IPS-20b (cell line): Measurements from ENCODE around the gene XYLT2.

Experiments
- H3K27ac ChIP-seq: one replicate; pipeline ENCODE4 v1.5.1; 2013; ENCODE audit warnings: low read length
- H3K27me3 ChIP-seq: 2 replicates; pipeline ENCODE4 v1.6.1; 2013; ENCODE audit warnings: mild to moderate bottlenecking, low read length, inconsistent platforms; ENCODE audit not compliant: insufficient read depth
- H3K36me3 ChIP-seq: 2 replicates; pipeline ENCODE4 v1.6.1; 2013; ENCODE audit warnings: low read depth, mild to moderate bottlenecking, inconsistent platforms, low read length, moderate library complexity; ENCODE audit not compliant: insufficient read depth
- H3K4me1 ChIP-seq: 2 replicates; pipeline ENCODE4 v1.6.1; 2013; ENCODE audit warnings: mild to moderate bottlenecking, control low read depth, inconsistent platforms, low read length, moderate library complexity; ENCODE audit not compliant: insufficient read depth
- H3K4me3 ChIP-seq: 2 replicates; pipeline ENCODE4 v1.5.1; 2013; ENCODE audit warnings: mild to moderate bottlenecking, low read length, inconsistent platforms
- H3K9ac ChIP-seq: 2 replicates; pipeline ENCODE4 v1.6.1; 2013; ENCODE audit warnings: low read depth, mild to moderate bottlenecking, inconsistent platforms, low read length, moderate library complexity
- H3K9me3 ChIP-seq: 2 replicates; pipeline ENCODE4 v1.6.1; 2013; ENCODE audit warnings: mild to moderate bottlenecking, low read depth, low read length, inconsistent platforms; ENCODE audit not compliant: insufficient read depth

The XYLT2 gene

DNA sequence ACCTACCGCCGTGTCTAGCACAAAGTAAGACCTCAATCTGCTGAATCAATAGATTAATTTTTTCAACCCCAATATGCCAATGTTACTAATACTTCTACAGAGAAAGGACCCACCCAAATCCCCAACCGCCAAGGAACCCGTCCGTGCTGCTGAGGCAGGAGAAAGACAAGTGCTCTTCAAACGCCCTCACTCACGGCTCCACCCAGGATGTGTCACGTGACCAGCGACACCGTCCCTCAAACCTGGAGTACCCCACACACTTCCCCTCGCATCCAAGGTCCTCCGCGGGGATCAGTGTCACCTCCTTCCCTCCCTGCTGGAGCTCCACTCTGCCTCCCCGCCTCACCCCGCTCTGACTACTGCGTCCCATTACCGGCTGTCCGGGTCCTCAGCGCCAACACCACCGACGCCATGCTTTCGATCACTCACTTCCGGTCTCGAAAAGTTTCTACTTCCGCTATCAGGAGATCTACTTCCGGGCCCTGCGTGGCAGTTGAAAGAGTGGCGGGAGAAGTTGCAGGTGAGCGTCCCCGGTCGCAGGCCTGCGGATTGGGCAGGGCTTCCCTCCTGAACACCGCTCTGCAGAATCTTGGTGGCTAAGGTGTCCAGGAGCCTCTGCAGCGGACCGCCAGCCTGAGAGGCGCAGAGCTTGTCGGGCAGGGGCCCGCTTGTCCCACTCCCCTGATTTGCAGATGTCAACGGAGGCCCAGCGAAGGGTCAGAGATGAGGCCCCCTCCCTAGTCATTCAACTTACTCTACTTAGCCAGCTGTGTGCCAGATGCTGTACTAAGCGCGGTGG is 27.0 kb downstream of the XYLT2 start, which contains the start of the genes EME1 and MRPL27:
TSS of gene EME1 (plus strand) at position 472 of the 799 bp plus-strand sequence. CDS start 1,980 bp downstream, outside the sequence.
TSS of gene MRPL27 (minus strand) at position 427 of the 799 bp plus-strand sequence. CDS start at position 413, 14 bp downstream.
- peak within 1 kb of the TSS; percentile 97 for H3K9ac ChIP-seq
- H3K9me3 ChIP-seq: no peaks in the 10 kb centered on the region
- peaks cover 5% of the 10 kb centered on the region; the same call in 1 of the 2 replicates for H3K4me1 ChIP-seq
- peak within 1 kb of the TSS; percentile 94 for H3K4me3 ChIP-seq
- peaks cover 60% of the 10 kb centered on the region for H3K36me3 ChIP-seq
- H3K27ac ChIP-seq: peak within 1 kb of the TSS; percentile 96
- H3K27me3 ChIP-seq: no peaks in the 10 kb centered on the region

DNA sequence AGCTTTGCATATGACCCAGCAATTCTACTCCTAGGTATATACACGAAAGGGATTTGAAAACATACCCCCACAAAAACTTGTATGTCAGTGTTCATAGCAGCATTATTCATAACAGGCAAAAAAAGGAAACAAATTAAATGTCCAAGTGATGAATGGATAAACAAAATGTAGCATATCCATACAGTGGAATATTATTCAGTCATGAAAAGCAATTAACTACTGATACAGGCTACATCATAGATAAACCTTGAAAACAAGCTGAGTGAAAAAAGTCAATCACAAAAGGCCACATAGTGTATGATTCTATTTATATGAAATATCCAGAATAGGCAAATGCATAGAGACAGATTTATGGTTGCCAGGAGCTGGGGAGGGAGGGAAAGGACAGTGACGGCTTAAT is 27.8 kb downstream of the XYLT2 start:
- Histone ChIP-seq H3K27me3 (no peaks in the 10 kb centered on the region), H3K4me3 (peak overlapping the region; percentile 94), H3K36me3 (peaks cover 54% of the 10 kb centered on the region), H3K27ac (no peak overlapping the region), H3K9me3 (no peaks in the 10 kb centered on the region), H3K9ac (peak overlapping the region; percentile 97; the same call in 1 of the 2 replicates), H3K4me1 (peaks cover 5% of the 10 kb centered on the region; the same call in 1 of the 2 replicates)

DNA sequence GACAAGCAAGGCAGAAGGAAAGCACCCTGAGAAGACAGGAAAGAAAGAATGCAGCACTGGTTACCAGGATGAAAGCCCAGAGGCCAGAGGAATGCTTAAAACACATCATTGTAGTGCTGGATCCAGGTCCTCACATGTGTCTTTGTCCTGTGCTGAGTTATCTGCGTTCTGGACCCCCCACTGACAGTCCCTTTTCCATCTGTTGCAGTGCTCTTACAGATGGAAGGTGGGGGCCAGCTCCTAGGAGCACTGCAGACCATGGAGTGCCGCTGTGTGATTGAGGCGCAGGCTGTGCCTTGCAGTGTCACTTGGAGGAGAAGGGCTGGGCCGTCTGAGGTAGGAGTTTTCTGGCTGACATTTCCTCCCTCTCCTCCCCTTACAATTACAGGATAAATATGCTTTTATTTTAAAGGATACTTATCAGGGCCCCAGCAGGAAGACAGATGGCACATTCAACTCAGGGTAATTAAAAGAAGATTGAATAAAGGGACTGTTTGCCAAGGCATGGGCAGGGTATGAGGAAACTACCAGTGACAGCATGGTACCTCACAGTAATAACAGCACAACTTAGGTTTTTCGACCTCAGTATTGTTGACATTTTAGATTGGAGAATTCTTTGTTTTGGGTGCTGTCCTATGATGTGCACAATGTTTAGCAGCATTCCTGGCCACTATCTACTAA is 30.1 kb downstream of the XYLT2 start:
- H3K9ac ChIP-seq: no peak overlapping the region; the same call in 1 of the 2 replicates
- peaks cover 5% of the 10 kb centered on the region; the same call in 1 of the 2 replicates for H3K4me1 ChIP-seq
- H3K36me3 ChIP-seq: peaks cover 57% of the 10 kb centered on the region
- no peak overlapping the region for H3K27ac ChIP-seq
- no peaks in the 10 kb centered on the region for H3K9me3 ChIP-seq
- no peak overlapping the region for H3K4me3 ChIP-seq
- H3K27me3 ChIP-seq: no peaks in the 10 kb centered on the region

DNA sequence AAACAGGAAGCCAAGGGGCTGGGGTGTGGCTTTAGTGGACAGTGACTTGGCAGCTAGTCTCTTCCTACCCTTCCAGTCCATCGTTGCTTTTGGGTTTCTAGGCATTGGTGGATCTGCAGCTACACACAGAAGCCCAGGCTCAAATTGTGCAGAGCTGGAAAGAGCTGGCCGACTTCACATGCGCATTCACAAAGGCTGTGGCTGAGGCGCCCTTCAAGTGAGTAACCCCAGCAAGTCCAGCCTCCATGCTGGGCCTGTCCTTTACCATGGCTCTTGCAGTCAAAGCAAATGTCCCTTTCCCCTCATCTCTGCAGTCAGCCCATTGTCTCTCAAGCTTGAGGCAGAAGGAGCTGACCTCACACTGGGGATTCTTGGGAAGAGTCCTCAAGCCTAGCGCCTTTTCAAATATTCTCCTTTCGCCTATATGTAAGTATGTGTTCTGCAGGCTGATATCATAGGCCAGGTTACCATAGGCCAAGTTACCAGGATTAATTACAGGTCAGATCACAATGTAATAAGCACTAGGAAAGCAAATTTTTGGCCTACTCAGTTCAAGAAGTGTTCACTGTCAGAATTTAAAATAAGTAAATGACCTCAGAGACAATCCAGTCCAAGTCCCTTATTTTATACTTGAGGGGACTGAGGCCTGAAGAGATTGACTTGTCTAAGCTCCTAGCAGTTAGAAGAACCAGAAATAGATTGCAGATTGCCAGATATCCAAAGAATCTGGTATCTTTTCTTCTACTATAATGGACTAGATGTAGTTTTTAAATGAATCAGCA is 33.6 kb downstream of the XYLT2 start:
- no peak overlapping the region for H3K4me3 ChIP-seq
- H3K4me1 ChIP-seq: no peaks in the 10 kb centered on the region
- no peaks in the 10 kb centered on the region for H3K27me3 ChIP-seq
- peaks cover 87% of the 10 kb centered on the region for H3K36me3 ChIP-seq
- no peaks in the 10 kb centered on the region for H3K9me3 ChIP-seq
- no peak overlapping the region for H3K9ac ChIP-seq
- H3K27ac ChIP-seq: no peak overlapping the region

DNA sequence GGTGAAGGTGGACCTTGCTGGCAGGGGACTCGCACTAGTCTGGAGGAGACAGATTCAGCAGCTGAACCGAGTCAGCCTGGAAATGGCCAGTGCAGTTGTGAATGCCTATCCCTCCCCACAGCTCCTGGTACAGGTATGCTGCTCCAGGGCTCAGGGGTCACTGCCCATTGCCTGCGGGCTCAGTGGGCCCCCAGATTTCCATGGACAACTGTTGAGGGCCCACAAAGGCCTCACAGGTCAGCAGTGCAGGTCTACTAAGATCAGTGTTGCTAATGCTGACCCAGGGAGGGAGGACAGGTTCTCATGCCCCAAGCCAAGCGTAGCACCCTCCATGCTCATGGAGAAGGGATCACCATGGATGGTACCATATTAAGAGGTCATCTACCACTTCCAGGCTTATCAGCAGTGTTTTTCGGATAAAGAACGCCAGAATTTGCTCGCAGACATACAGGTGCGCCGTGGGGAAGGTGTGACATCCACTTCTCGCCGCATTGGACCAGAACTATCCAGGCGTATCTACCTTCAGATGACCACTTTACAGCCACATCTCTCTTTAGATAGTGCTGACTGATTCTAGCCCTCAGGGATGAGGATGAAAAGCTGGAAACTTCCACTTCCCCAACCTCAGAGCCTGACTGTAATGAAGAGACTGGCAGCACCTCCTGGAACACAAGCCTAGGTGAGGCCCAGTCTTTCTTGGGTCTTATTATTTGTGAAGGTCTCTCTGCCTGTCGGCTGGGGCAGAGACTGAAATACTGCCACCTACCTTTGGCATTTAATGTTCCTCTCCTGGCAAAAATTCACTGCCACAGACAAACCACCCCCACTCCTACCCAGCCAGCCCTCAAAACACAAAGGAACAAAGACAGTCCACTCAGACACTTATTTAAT is 34.7 kb downstream of the XYLT2 start:
- Histone ChIP-seq H3K36me3 (peaks cover 87% of the 10 kb centered on the region), H3K27me3 (no peaks in the 10 kb centered on the region), H3K4me1 (no peaks in the 10 kb centered on the region)

DNA sequence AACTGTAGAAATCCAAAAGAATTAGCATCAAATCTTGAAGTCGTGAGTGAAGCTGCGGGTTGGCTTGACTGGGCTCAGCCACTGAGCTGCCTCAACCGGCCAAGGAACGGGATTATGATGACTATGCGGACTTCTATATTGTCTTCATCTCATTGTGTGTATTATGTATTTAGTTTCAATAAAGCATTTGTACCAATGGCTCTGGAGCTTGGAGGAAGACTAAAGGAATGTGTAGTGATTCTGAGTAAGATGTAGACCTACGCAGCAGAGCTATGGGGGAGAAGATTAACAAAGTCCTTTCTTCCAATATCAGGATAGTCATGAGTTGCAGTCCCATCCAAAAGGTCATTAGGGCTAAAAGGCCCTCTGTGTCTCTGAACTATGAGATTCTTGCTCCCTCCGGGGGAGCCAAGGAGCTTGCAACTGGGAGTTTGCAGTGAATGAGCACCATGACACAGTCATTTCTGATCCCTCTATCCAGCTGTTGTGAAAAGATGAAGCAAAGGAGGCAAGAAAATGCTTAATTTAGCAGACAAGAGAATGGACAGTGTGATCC is 35.4 kb downstream of the XYLT2 start:
- Histone ChIP-seq H3K9ac (no peak overlapping the region), H3K4me1 (no peaks in the 10 kb centered on the region), H3K27ac (no peak overlapping the region), H3K36me3 (peaks cover 87% of the 10 kb centered on the region), H3K9me3 (no peaks in the 10 kb centered on the region), H3K27me3 (no peaks in the 10 kb centered on the region), H3K4me3 (no peak overlapping the region)

More for the DNA sequence above, 34.7 kb downstream of the XYLT2 start:
- no peak overlapping the region for H3K9ac ChIP-seq
- H3K9me3 ChIP-seq: no peaks in the 10 kb centered on the region
- H3K4me3 ChIP-seq: no peak overlapping the region
- H3K27ac ChIP-seq: no peak overlapping the region

DNA sequence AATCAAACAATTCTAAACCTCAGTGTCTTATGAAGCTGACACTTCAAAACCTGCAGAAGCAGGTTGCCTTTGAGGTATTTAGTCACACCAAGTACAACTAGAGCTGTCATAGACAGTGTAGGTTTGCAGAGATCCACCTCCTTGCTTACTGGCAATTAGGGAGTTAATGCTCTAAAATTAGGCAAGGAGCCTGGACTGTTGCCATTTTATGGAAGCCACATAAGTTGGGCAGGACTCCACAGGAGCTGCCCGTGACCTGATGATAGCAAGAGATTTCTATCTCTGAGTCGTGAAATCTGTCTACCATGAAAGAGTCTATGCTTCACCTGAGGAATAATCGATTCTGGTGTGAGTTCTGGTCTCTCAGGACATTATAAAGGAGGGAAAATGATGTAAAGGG is 36.0 kb downstream of the XYLT2 start:
- Histone ChIP-seq H3K27me3 (no peaks in the 10 kb centered on the region), H3K9ac (no peak overlapping the region), H3K36me3 (peaks cover 90% of the 10 kb centered on the region), H3K9me3 (no peaks in the 10 kb centered on the region), H3K4me3 (no peak overlapping the region), H3K4me1 (no peaks in the 10 kb centered on the region), H3K27ac (no peak overlapping the region)

DNA sequence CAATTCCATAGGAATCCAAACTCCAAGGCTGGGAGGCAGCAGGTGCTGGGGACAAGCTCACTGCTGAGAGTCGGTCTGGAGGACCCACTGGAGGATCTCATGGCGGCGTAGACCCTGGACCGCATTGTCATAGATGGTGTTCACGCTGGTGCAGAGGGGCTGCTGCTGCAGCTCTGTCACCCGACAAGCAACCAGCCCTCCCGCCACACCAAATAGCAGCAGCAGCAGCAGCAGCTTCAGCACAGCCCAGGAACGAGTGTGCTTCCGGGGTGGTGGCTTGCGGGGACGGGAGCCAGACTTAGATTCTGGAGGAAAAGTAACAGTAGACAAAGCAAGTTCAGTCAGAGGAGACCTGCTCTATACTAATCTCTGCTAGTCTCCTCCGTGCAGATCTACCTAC is 37.0 kb downstream of the XYLT2 start:
- H3K9me3 ChIP-seq: no peaks in the 10 kb centered on the region
- H3K4me3 ChIP-seq: no peak overlapping the region
- H3K27ac ChIP-seq: no peak overlapping the region
- no peak overlapping the region for H3K9ac ChIP-seq
- no peaks in the 10 kb centered on the region for H3K27me3 ChIP-seq
- no peaks in the 10 kb centered on the region for H3K4me1 ChIP-seq
- H3K36me3 ChIP-seq: peaks cover 94% of the 10 kb centered on the region

DNA sequence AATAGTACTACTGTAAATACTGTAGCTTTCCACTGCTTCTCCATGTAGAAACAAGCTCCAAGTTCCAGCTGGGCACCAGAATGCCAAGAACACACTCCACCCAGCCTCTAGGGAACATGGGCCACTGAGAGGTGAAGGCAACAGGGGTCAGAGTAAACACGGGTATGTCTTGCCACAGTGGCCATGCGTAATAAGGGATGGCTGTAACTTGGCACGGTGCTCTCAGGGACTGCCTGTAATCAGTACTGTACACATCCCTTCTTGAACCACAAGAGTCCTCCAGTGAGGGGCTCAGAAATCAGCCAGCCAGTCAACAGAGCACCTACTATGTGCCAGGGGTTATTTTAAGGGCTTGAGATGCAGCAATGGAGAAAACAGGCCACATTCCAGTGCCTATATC is 40.6 kb downstream of the XYLT2 start:
- Histone ChIP-seq H3K27ac (no peak overlapping the region), H3K4me1 (no peaks in the 10 kb centered on the region), H3K9ac (no peak overlapping the region), H3K9me3 (no peaks in the 10 kb centered on the region), H3K27me3 (no peaks in the 10 kb centered on the region), H3K4me3 (no peak overlapping the region), H3K36me3 (peaks cover 99% of the 10 kb centered on the region)

DNA sequence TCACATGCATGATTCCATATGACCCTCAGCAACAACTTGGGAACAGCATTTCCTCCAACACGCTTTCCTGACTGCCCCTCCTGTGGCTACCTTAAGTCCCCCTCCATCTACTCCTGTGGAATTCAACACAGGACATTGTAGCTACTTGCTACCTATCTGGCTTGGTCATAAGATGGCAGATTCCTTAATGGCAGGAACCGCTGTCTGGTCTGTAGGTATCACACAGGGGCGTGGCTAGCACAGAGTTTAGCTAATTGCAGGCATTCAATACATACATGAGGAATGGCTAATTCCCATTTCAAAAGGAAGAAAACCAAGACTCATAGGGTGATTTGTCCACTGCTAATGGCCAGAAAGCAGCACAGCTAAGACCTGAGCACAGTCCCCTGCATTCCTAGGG is 42.8 kb downstream of the XYLT2 start:
- Histone ChIP-seq H3K9me3 (no peaks in the 10 kb centered on the region), H3K9ac (no peak overlapping the region), H3K36me3 (peaks cover 99% of the 10 kb centered on the region), H3K27me3 (no peaks in the 10 kb centered on the region), H3K4me3 (no peak overlapping the region), H3K27ac (no peak overlapping the region), H3K4me1 (no peaks in the 10 kb centered on the region)
